Measurements from ENCODE around the gene BLVRB. TPM values are rescaled to one million over a fixed set of nuclear protein-coding genes. Genes with fewer than 3 reads are reported as not detected.
A peak's percentile ranks its signal among the peaks of the same experiment; 100 is the strongest.

The BLVRB gene
- total RNA-seq, 1 donor from 2014 or later, result 86.1 TPM

DNA sequence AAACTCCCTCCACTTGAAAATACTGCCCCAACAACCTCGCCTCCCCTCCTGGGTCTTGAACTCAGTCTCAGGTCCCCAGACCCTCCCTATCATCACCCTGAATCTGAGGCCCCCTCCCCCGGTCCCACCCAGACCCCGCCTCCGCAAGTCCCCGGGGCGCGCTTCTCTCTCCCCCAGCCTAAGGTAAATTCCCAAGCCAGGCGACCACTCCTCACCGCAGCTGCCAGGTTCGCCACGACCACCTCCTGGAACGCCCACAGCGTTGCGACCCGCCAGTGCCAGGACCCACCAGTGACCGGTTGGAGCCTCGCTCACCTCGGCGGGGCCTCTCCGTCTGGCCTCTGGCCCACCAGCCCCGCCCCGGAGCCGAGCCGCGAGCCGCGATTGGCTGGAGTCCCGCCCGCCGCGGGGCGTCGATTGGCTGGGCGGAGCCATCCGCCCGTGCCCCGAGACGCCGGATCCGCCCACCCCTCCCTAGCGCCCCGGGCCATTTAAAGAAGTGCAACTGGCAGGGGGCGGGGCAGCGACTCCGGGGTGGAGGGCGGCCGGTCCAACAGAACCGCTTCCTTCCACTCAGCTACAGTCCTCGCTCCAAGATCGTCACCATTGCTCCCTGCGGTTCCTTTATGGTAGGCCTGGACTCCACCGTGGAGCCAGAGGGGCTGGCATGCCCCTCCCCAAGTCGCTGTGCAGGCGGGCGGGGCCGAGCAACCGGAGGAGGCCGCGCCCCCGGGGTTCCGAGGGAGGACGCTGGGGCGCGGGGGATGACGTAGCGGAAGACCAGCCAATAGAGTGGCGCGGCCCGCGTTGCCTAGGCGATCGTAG, 21.3 kb downstream of the BLVRB start, which contains the start of gene SERTAD3:
Gene SERTAD3 (minus strand): TSS at position 336 of the 825 bp plus-strand sequence. CDS start 2,255 bp downstream, outside the sequence.
- Histone ChIP-seq H3K4me3 (ENCODE audit: low read depth, low read length) (peak within 1 kb of the TSS; percentile 59), H3K36me3 (ENCODE audit: control insufficient read depth, insufficient read depth, low read length) (peaks cover 1% of the 10 kb centered on the region), H3K27me3 (ENCODE audit: control insufficient read depth, insufficient read depth, low read length) (no peaks in the 10 kb centered on the region)
- no peak for TF ChIP-seq CTCF (IDR thresholded peaks at IDR 0.05; ENCODE audit: insufficient read depth, low read length, poor library complexity, severe bottlenecking)
- peak; percentile 56 for DNase-seq (ENCODE audit: low read depth)

DNA sequence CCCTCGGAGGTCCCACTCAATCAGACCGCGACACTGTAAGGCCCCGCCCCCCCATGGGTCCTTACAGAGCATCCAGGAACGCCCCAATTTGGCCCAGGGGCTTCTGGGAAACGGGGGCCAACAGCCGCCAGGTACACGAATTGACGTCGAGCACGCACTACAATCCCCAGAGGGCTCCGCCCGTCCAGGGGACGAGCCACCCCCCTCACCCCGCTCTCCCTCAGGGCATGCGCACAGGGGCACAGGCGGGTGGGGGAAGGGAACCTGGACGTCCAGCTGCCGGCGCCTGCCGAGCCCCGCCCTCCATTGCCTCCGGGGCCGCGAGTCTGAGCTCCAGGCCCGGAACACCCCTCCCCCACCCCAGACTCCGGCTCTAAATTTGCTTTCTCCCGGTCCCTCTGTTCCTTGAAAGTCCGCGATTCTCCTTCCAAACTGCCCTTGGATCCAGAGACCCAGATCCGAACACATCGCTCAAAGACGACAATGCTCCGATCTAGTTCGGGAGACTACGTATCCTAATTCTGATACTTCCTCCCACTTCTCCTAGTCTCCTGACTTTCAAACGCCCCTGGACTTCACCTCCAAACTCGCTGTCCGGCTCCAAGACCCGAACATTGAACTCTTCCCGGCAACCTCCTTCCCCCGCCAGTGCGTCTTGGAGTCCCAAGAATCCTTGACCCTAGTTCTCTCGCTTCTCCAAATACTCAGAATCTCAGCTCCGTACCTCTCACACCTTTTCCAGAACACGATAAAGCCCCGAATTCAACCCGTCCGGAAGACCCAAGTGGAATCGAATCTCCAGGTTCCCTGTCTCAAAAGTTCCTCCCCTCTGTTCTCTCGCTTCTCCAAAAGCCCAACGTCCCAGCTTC, 22.2 kb downstream of the BLVRB start:
- Histone ChIP-seq H3K36me3 (ENCODE audit: control insufficient read depth, insufficient read depth, low read length) (peaks cover 1% of the 10 kb centered on the region), H3K4me3 (ENCODE audit: low read depth, low read length) (peak overlapping the region; percentile 59), H3K27me3 (ENCODE audit: control insufficient read depth, insufficient read depth, low read length) (no peaks in the 10 kb centered on the region)
- DNase-seq (ENCODE audit: low read depth), result peak; percentile 98
- no peak for TF ChIP-seq CTCF (IDR thresholded peaks at IDR 0.05; ENCODE audit: insufficient read depth, low read length, poor library complexity, severe bottlenecking)

DNA sequence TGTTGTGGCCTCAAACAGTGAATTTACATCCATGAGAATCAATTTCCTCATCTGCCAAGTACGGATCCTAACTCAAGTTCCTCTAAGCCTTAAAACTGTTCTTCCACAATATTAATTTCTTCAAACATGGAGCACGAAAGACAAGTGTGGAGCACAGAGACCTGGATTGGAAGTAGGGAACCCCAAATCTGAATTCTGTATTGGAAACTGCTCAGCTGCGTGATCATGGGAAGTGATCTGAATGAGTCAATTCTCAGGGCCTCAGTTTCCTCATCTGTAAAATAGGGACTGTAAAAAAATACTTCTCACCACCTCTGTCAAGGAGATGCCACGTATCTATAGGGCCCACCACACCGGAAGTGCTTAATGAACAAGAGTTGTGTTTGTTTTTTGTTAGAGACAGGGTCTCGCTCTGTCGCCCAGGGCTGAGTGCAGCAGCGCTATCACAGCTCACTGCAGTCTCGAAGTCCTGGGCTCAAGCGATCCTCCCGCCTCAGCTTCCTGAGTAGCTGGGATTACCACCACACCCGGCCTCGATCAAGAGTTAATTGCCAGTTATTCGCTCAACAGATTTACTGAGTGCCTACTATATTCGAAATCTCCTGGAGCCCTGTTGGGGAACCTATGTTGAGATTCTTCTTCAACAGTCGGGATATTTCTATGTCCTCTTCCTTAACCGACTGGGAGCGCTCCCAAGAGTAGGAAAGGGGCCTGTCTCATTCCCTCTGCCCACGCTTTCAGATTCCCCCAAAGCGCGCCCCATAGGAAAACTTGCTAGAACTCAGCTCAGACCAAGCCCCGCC, 23.0 kb downstream of the BLVRB start:
- DNase-seq (ENCODE audit: low read depth), result no peak

GRCh38 chr19:40441719-40442253, 23.8 kb downstream of the BLVRB start:
- Histone ChIP-seq H3K36me3 (ENCODE audit: control insufficient read depth, insufficient read depth, low read length) (peaks cover 1% of the 10 kb centered on the region), H3K4me3 (ENCODE audit: low read depth, low read length) (no peak overlapping the region), H3K27me3 (ENCODE audit: control insufficient read depth, insufficient read depth, low read length) (no peaks in the 10 kb centered on the region)
- no peak for DNase-seq (ENCODE audit: low read depth)
- no peak for TF ChIP-seq CTCF (IDR thresholded peaks at IDR 0.05; ENCODE audit: insufficient read depth, low read length, poor library complexity, severe bottlenecking)

More for the DNA sequence above, 23.0 kb downstream of the BLVRB start:
- no peaks in the 10 kb centered on the region for H3K27me3 ChIP-seq (ENCODE audit: control insufficient read depth, insufficient read depth, low read length)
- no peak for TF ChIP-seq CTCF (IDR thresholded peaks at IDR 0.05; ENCODE audit: insufficient read depth, low read length, poor library complexity, severe bottlenecking)
- peaks cover 1% of the 10 kb centered on the region for H3K36me3 ChIP-seq (ENCODE audit: control insufficient read depth, insufficient read depth, low read length)
- peak overlapping the region; percentile 59 for H3K4me3 ChIP-seq (ENCODE audit: low read depth, low read length)

GRCh38 chr19:40438284-40438683, 27.3 kb downstream of the BLVRB start:
- no peak for DNase-seq (ENCODE audit: low read depth)
- H3K4me3 ChIP-seq (ENCODE audit: low read depth, low read length), result no peak overlapping the region
- H3K36me3 ChIP-seq (ENCODE audit: control insufficient read depth, insufficient read depth, low read length), result peaks cover 1% of the 10 kb centered on the region
- TF ChIP-seq CTCF (IDR thresholded peaks at IDR 0.05; ENCODE audit: insufficient read depth, low read length, poor library complexity, severe bottlenecking), result no peak
- H3K27me3 ChIP-seq (ENCODE audit: control insufficient read depth, insufficient read depth, low read length), result no peaks in the 10 kb centered on the region

Measured in kidney epithelial cell (primary cell).